Measurements from ENCODE around the gene ZNF536.

The ZNF536 gene

DNA sequence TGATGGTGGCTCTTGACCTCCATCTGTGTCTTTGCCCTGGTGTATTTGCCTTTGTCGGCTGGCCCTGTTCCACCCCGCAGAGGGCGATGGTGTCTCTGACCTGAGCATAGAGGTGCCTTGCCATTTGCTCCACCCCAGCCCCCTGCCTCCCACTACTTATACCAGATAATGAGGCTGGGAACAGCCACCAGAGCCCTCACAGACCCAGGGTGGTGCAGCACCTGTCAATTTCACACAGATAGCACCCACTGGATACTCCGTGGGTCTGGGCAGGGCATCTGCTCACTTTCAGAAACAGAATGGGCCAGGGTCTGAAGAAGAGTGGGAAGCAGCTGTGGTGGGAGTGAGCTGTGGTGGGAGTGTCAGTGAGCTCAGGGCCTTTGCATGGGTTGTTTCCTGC, 4.1 kb downstream of the ZNF536 start:
- no peak for DNase-seq (ENCODE audit: extremely low spot score)
- CTCF ChIA-PET = no interaction called here
- POLR2A ChIA-PET = no interaction called here
- TF ChIP-seq, protein P1, sequence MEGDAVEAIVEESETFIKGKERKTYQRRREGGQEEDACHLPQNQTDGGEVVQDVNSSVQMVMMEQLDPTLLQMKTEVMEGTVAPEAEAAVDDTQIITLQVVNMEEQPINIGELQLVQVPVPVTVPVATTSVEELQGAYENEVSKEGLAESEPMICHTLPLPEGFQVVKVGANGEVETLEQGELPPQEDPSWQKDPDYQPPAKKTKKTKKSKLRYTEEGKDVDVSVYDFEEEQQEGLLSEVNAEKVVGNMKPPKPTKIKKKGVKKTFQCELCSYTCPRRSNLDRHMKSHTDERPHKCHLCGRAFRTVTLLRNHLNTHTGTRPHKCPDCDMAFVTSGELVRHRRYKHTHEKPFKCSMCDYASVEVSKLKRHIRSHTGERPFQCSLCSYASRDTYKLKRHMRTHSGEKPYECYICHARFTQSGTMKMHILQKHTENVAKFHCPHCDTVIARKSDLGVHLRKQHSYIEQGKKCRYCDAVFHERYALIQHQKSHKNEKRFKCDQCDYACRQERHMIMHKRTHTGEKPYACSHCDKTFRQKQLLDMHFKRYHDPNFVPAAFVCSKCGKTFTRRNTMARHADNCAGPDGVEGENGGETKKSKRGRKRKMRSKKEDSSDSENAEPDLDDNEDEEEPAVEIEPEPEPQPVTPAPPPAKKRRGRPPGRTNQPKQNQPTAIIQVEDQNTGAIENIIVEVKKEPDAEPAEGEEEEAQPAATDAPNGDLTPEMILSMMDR (IDR thresholded peaks at IDR 0.05; ENCODE audit: control extremely low read depth, extremely low read depth, low read depth, missing control alignments) = no peak

GRCh38 chr19:30376826-30377425, 4.7 kb downstream of the ZNF536 start:
- TF ChIP-seq, protein P1 (IDR thresholded peaks at IDR 0.05; ENCODE audit: control extremely low read depth, extremely low read depth, low read depth, missing control alignments) = no peak
- no peak for DNase-seq (ENCODE audit: extremely low spot score)
- ChIA-PET CTCF (no interaction called here), POLR2A (no interaction called here)

- ChIA-PET CTCF (no interaction called here), POLR2A (no interaction called here)
- TF ChIP-seq, protein P1 (IDR thresholded peaks at IDR 0.05; ENCODE audit: control extremely low read depth, extremely low read depth, low read depth, missing control alignments) = no peak
- no peak for DNase-seq (ENCODE audit: extremely low spot score)
Observed at GRCh38 chr19:30378701-30379100, 6.5 kb downstream of the ZNF536 start.

DNA sequence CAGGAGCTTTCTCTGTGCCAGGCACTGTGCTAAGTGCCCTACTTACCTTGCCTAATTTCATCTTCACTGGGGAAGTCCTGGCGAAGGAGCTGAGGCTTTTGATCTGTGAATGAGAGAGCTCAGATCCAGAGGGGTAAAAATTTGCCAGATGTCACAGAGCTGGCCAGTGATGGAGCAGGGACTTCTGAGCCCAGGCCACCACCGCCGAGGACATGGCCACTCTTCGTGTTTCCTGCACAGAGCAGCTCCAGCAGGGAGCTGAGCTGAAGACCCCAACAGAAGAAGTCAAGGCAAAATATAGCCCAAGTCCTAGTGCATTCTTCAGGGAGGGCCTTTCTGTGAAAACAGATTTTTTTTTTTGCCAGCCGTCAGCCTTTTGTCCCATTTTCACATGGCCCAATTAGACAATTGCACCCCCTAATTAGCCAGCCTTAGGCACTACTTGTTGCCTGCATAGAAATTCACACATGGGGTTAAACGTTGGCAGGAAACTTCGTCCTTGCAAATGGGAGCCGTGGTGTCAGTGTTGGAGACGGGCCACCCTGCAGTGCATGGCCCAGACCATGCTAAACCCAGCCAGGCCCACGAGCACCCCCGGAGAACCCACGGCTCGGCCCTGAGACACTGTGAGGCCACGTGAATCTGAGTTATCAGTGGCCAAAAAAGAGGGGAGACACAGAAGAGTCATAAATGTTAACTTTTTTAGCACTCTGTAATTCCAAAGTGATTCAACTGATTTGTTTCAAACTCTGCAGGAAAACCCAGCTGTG, 7.8 kb downstream of the ZNF536 start:
- DNase-seq (ENCODE audit: extremely low spot score) = no peak
- CTCF ChIA-PET = no interaction called here
- POLR2A ChIA-PET = no interaction called here
- TF ChIP-seq, protein P1 (IDR thresholded peaks at IDR 0.05; ENCODE audit: control extremely low read depth, extremely low read depth, low read depth, missing control alignments) = no peak

DNA sequence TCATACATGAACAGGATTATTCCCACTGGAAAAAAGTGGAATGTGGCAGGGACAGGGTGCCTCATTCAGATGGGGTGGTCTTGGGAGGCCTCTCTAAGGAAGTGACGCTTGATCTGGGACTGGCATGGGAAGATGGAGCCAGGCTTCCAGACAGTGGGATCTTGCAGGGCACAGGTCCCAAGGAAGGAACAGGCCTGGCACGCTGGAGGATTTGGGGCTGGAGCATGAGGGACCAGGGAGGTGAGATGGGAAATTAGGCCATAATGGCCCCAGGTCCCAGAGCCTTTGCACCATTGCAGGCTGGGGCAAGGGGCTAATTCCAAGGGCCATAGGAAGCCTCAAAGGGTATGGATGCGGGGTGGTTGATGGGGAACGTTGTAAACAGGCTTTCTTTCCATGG, 9.2 kb downstream of the ZNF536 start:
- DNase-seq (ENCODE audit: extremely low spot score) = no peak
- ChIA-PET CTCF (interaction anchor here (0.8 kb wide), 1 partner anchor 19 kb away, joined by 3 read pairs; no protein-coding TSS in a partner anchor), POLR2A (no interaction called here)
- TF ChIP-seq, protein P1 (IDR thresholded peaks at IDR 0.05; ENCODE audit: control extremely low read depth, extremely low read depth, low read depth, missing control alignments) = no peak

GRCh38 chr19:30385174-30385573, 13.0 kb downstream of the ZNF536 start:
- CTCF ChIA-PET = no interaction called here
- DNase-seq (ENCODE audit: extremely low spot score) = no peak
- POLR2A ChIA-PET = no interaction called here
- TF ChIP-seq, protein P1 (IDR thresholded peaks at IDR 0.05; ENCODE audit: control extremely low read depth, extremely low read depth, low read depth, missing control alignments) = no peak
